Colonic mucosa (tissue), 4 donors: ENCODE measurements around the gene PDZRN3. TPM values are rescaled to one million over a fixed set of nuclear protein-coding genes. Genes with fewer than 3 reads are reported as not detected.

Source experiments
- DNase-seq: peaks from one replicate; pipeline ENCODE4 v3.0.0-alpha.2; 2020
- H3K27ac ChIP-seq: fragments of 200-600 bp; one replicate; pipeline ENCODE4 v1.8.0; 2021
- H3K27me3 ChIP-seq: fragments of 200-600 bp; one replicate; pipeline ENCODE4 v1.8.0; 2021
- H3K36me3 ChIP-seq: fragments of 200-600 bp; one replicate; pipeline ENCODE4 v1.8.0; 2021
- H3K4me1 ChIP-seq: fragments of 200-600 bp; one replicate; pipeline ENCODE4 v1.8.0; 2021; ENCODE audit warnings: mild to moderate bottlenecking
- H3K4me3 ChIP-seq: fragments of 200-600 bp; one replicate; pipeline ENCODE4 v1.8.0; 2021
- H3K9ac ChIP-seq, 2 donors: one replicate each; pipeline ENCODE4 v1.7.0; 2013; ENCODE audit warnings: control low read depth in 2 of 2, low read depth in 2 of 2, low read length in 2 of 2
- H3K9me3 ChIP-seq: fragments of 200-600 bp; one replicate; pipeline ENCODE4 v1.8.0; 2021
- CTCF ChIP-seq: fragments of 200-600 bp; IDR thresholded peaks from one replicate; pipeline ENCODE4 v1.8.0; 2022; ENCODE audit warnings: antibody characterized with exemption, mild to moderate bottlenecking
- intact Hi-C: fragments of 100-400 bp; cut with DNase I; formaldehyde crosslinking; loops from one replicate; pipeline ENCODE4 v1.14.1; 2022
- total RNA-seq, 2 donors: library from RNA; stranded (reverse); fragmentation: NEBNext Ultra II Directional in 1 of 2; extraction: Animal tissue kit (Norgen Biotek cat#: 25700) in 1 of 2; gene quantifications; one replicate each; pipeline ENCODE4 v1.2.1, GENCODE V29; 2021
- donor health status: healthy.
- donor health status: DM: no; HTN: no; CAD: no.
- donor health status: DM: no; HTN: no; CAD: no.

The PDZRN3 gene
- total RNA-seq, 2 donors from 2014 or later, result 13.6 to 19.1 TPM

DNA sequence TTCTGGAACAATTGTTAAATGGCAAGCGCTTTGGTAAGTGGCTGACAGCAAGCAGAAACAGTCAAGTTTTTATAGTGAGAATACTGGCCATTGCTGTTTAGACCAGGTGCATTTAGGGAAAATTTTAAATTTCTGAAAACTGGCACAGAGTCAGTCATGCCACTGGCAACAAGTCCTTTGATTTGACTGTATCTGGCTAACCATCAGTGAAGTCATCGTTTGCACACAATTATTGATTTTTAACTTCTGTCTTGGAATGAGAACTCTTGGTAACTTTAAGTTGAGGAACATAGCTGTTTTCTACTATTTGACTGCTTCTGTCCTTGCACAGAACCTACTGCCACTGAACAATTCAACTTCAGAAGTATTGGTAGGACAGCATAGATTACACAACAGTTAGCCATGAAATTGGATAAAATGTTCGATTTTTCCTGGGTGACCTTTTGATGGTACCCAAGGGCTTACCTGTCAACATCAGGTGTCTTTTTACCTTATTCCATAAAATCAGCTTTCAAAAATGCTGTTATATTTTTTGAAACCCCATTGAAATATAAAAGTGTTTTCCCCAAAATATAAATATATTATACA is 225.0 kb downstream of the PDZRN3 start:
- Histone ChIP-seq H3K4me1 (no peaks in the 10 kb centered on the region), H3K36me3 (no peaks in the 10 kb centered on the region), H3K9ac (no peak overlapping the region), H3K27me3 (no peaks in the 10 kb centered on the region), H3K27ac (no peak overlapping the region), H3K4me3 (no peak overlapping the region), H3K9me3 (no peaks in the 10 kb centered on the region)
- TF ChIP-seq CTCF, result no peak
- DNase-seq, result no peak
- intact Hi-C loops, result no loop called here

DNA sequence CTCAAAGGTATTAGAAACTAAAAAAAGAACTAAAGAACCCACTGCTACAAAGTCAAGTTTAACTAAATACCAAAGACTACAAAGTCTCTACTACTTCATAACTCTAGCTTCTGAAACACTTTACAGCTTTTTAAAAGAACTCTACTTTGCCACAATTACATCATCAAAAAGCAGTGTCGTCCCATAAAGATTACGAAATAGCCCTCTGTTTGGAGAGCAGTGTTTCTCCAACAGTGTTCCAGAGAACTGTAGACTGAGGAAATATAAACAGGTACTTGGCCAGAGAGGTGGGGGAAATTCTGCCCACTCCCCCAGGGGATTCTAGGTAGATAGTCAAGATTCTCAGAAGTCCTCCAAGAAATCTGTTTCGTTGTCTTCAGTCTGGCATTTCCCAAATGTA is 225.6 kb downstream of the PDZRN3 start:
- Histone ChIP-seq H3K27me3 (no peaks in the 10 kb centered on the region), H3K27ac (no peak overlapping the region), H3K4me1 (no peaks in the 10 kb centered on the region), H3K9ac (no peak overlapping the region), H3K36me3 (no peaks in the 10 kb centered on the region), H3K4me3 (no peak overlapping the region), H3K9me3 (no peaks in the 10 kb centered on the region)
- DNase-seq, result no peak
- intact Hi-C loops, result no loop called here
- TF ChIP-seq CTCF, result no peak

GRCh38 chr3:73398084-73398483 is 226.7 kb downstream of the PDZRN3 start:
- Histone ChIP-seq H3K9ac (no peak overlapping the region), H3K36me3 (no peaks in the 10 kb centered on the region), H3K4me3 (no peak overlapping the region), H3K27me3 (no peaks in the 10 kb centered on the region), H3K27ac (no peak overlapping the region), H3K9me3 (no peaks in the 10 kb centered on the region), H3K4me1 (no peaks in the 10 kb centered on the region)
- no peak for TF ChIP-seq CTCF
- intact Hi-C loops, result no loop called here
- no peak for DNase-seq

DNA sequence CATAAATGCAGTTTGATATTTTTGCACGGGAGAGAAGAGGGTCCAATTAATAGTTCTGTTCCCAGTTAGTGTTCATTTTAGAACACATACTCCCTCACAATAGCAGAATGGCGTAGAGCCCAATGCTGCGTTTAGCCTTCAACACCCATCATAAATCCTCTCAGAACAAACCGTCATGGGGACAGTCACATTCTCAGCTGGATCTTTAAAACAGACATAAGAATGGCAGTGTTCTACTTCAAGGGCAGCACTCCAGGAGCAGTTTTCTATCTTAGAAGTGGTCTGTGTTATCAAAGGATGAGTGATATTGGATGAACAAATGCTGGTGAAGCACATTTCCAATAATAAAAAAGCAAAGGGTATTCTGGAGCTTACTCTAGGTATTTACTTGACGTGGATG is 230.5 kb downstream of the PDZRN3 start:
- Histone ChIP-seq H3K4me1 (no peaks in the 10 kb centered on the region), H3K9ac (no peak overlapping the region), H3K27ac (no peak overlapping the region), H3K4me3 (no peak overlapping the region), H3K9me3 (no peaks in the 10 kb centered on the region), H3K27me3 (no peaks in the 10 kb centered on the region), H3K36me3 (no peaks in the 10 kb centered on the region)
- no peak for DNase-seq
- no peak for TF ChIP-seq CTCF
- intact Hi-C loops, result no loop called here

- Histone ChIP-seq H3K9ac (no peak overlapping the region), H3K9me3 (no peaks in the 10 kb centered on the region), H3K27me3 (no peaks in the 10 kb centered on the region), H3K4me1 (no peaks in the 10 kb centered on the region), H3K4me3 (no peak overlapping the region), H3K27ac (no peak overlapping the region), H3K36me3 (no peaks in the 10 kb centered on the region)
- no peak for TF ChIP-seq CTCF
- intact Hi-C loops, result no loop called here
- DNase-seq, result no peak
These were observed 231.7 kb downstream of the PDZRN3 start for GRCh38 chr3:73393005-73393404.

- no peak for DNase-seq
- no peak overlapping the region for H3K9ac ChIP-seq
- no peaks in the 10 kb centered on the region for H3K4me1 ChIP-seq
- H3K9me3 ChIP-seq, result no peaks in the 10 kb centered on the region
- no peak overlapping the region for H3K27ac ChIP-seq
- no peak for TF ChIP-seq CTCF
- intact Hi-C loops, result no loop called here
- H3K36me3 ChIP-seq, result no peaks in the 10 kb centered on the region
- no peaks in the 10 kb centered on the region for H3K27me3 ChIP-seq
- H3K4me3 ChIP-seq, result no peak overlapping the region
These were observed 232.8 kb downstream of the PDZRN3 start for GRCh38 chr3:73391984-73392383.
